K562 (cell line): ENCODE results near the gene STIM1.

Experiments
- CTCF ChIP-seq, 3 experiments: IDR thresholded peaks in 2 of 3; conservative IDR thresholded peaks in 1 of 3; 2 replicates each; pipeline ENCODE4 v1.5.1; 2011 to 2012; ENCODE audit warnings: low read length in 3 of 3, mild to moderate bottlenecking in 3 of 3, control low read depth in 2 of 3, improper control_type of control experiment in 1 of 3, inconsistent platforms in 1 of 3, low read depth in 1 of 3, mixed read lengths in 1 of 3, moderate library complexity in 1 of 3; ENCODE audit not compliant: insufficient read depth in 2 of 3
- EZH2 ChIP-seq: IDR thresholded peaks from 2 replicates; pipeline ENCODE4 v1.6.1; 2012; ENCODE audit warnings: low read depth, mild to moderate bottlenecking, inconsistent platforms, low read length, borderline replicate concordance
- MXI1 ChIP-seq: IDR thresholded peaks from 2 replicates; pipeline ENCODE4 v1.6.1; 2011; ENCODE audit warnings: low read depth, mild to moderate bottlenecking, improper control_type of control experiment, low read length
- NUFIP1 ChIP-seq: fragments of 450-650 bp; IDR thresholded peaks from 2 replicates; pipeline ENCODE4 v1.6.1; 2018; ENCODE audit not compliant: partially characterized antibody
- PTTG1 ChIP-seq: fragments of 450-650 bp; IDR thresholded peaks from 2 replicates; pipeline ENCODE4 v1.6.1; 2016; ENCODE audit warnings: low read depth, mild to moderate bottlenecking, missing genetic modification characterization, missing compliant biosample characterization
- SMARCA5 ChIP-seq: fragments of 450-650 bp; IDR thresholded peaks from 2 replicates; pipeline ENCODE4 v1.6.1; 2016
- TAF15 ChIP-seq: fragments of 200-400 bp; formaldehyde crosslinking; IDR thresholded peaks from 2 replicates; pipeline ENCODE4 v1.6.1; 2017; ENCODE audit warnings: mild to moderate bottlenecking, low read depth, low read length, moderate library complexity
- ZNF232 ChIP-seq: sonication (generic); formaldehyde crosslinking; IDR thresholded peaks from 2 replicates; pipeline ENCODE4 v1.8.0; 2022; ENCODE audit warnings: mild to moderate bottlenecking, missing genetic modification reagents
- ZNF766 ChIP-seq: fragments of 200-800 bp; sonication (Bioruptor generic); conservative IDR thresholded peaks from 2 replicates; pipeline ENCODE4 v1.6.1; 2016; ENCODE audit warnings: missing genetic modification characterization, missing compliant biosample characterization
- TF ChIP-seq, protein P1 (sequence below): fragments of 450-650 bp; IDR thresholded peaks from 2 replicates; pipeline ENCODE4 v1.6.1; 2018; ENCODE audit not compliant: partially characterized antibody
- TF ChIP-seq, protein P2 (sequence below), 2 experiments: fragments of 450-650 bp; conservative IDR thresholded peaks; 2 replicates each; pipeline ENCODE4 v1.6.1; 2017; ENCODE audit warnings: mild to moderate bottlenecking in 2 of 2, moderate library complexity in 2 of 2

GRCh38 chr11:3845246-3845645 is 10.2 kb upstream of the STIM1 start:
- TF ChIP-seq NUFIP1 (no peak), PTTG1 (no peak), SMARCA5 (no peak), ZNF232 (CRISPR knock-in tag) (no peak), EZH2 (no peak), CTCF (IDR thresholded peaks at IDR 0.05 in 2 of 3, conservative IDR thresholded peaks at IDR 0.05 in 1 of 3; ENCODE audit: insufficient read depth in 2 of 3, low read depth in 1 of 3, low read length in 3 of 3) (no peak), MXI1 (no peak), ZNF766 (CRISPR knock-in tag) (no peak), TAF15 (no peak)
- TF ChIP-seq, protein P1, sequence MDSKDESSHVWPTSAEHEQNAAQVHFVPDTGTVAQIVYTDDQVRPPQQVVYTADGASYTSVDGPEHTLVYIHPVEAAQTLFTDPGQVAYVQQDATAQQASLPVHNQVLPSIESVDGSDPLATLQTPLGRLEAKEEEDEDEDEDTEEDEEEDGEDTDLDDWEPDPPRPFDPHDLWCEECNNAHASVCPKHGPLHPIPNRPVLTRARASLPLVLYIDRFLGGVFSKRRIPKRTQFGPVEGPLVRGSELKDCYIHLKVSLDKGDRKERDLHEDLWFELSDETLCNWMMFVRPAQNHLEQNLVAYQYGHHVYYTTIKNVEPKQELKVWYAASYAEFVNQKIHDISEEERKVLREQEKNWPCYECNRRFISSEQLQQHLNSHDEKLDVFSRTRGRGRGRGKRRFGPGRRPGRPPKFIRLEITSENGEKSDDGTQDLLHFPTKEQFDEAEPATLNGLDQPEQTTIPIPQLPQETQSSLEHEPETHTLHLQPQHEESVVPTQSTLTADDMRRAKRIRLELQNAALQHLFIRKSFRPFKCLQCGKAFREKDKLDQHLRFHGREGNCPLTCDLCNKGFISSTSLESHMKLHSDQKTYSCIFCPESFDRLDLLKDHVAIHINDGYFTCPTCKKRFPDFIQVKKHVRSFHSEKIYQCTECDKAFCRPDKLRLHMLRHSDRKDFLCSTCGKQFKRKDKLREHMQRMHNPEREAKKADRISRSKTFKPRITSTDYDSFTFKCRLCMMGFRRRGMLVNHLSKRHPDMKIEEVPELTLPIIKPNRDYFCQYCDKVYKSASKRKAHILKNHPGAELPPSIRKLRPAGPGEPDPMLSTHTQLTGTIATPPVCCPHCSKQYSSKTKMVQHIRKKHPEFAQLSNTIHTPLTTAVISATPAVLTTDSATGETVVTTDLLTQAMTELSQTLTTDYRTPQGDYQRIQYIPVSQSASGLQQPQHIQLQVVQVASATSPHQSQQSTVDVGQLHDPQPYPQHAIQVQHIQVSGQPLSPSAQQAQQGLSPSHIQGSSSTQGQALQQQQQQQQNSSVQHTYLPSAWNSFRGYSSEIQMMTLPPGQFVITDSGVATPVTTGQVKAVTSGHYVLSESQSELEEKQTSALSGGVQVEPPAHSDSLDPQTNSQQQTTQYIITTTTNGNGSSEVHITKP = no peak
- TF ChIP-seq, protein P2, sequence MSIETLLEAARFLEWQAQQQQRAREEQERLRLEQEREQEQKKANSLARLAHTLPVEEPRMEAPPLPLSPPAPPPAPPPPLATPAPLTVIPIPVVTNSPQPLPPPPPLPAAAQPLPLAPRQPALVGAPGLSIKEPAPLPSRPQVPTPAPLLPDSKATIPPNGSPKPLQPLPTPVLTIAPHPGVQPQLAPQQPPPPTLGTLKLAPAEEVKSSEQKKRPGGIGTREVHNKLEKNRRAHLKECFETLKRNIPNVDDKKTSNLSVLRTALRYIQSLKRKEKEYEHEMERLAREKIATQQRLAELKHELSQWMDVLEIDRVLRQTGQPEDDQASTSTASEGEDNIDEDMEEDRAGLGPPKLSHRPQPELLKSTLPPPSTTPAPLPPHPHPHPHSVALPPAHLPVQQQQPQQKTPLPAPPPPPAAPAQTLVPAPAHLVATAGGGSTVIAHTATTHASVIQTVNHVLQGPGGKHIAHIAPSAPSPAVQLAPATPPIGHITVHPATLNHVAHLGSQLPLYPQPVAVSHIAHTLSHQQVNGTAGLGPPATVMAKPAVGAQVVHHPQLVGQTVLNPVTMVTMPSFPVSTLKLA (conservative IDR thresholded peaks at IDR 0.05) = no peak
